CD4-positive, alpha-beta memory T cell (primary cell): ENCODE measurements around the gene AOPEP. TPM values are rescaled to one million over a fixed set of nuclear protein-coding genes. Genes with fewer than 3 reads are reported as not detected.

Experiments used
- CTCF ChIA-PET: fragments of 350-600 bp; sonication (Branson Sonifier 250); formaldehyde crosslinking; loops from one replicate; lab custom pipeline; 2021; ENCODE audit warnings: inconsistent platforms; ENCODE audit not compliant: partially characterized antibody; lab: Charles Lee
- POLR2A ChIA-PET: fragments of 350-600 bp; sonication (Branson Sonifier 250); formaldehyde crosslinking; loops from one replicate; lab custom pipeline; 2021; ENCODE audit not compliant: partially characterized antibody; lab: Charles Lee
- DNase-seq, 5 donors: peaks; one replicate each; pipeline versions ENCODE4 v3.0.0 to v3.0.0-alpha.2; 2020 to 2022; ENCODE audit warnings: mixed read lengths in 1 of 5
- H3K27ac ChIP-seq: one replicate; pipeline ENCODE4 v1.7.0; 2013; ENCODE audit warnings: low read depth, low read length
- H3K27me3 ChIP-seq: 2 replicates; pipeline ENCODE4 v1.7.0; 2013; ENCODE audit warnings: mild to moderate bottlenecking, low read length, moderate library complexity; ENCODE audit not compliant: insufficient read depth
- H3K36me3 ChIP-seq: 2 replicates; pipeline ENCODE4 v1.7.0; 2013; ENCODE audit warnings: mild to moderate bottlenecking, low read length, moderate library complexity; ENCODE audit not compliant: insufficient read depth
- H3K4me1 ChIP-seq: 2 replicates; pipeline ENCODE4 v1.7.0; 2013; ENCODE audit warnings: mild to moderate bottlenecking, low read length, moderate library complexity; ENCODE audit not compliant: insufficient read depth
- H3K4me3 ChIP-seq, 2 donors: one replicate each; pipeline ENCODE4 v1.7.0; 2013; ENCODE audit warnings: low read length in 2 of 2, mild to moderate bottlenecking in 1 of 2
- H3K9me3 ChIP-seq, 2 donors: one replicate each; pipeline ENCODE4 v1.7.0; 2013; ENCODE audit warnings: low read length in 2 of 2, control low read depth in 1 of 2; ENCODE audit not compliant: control insufficient read depth in 1 of 2
- H3K27ac Mint-ChIP-seq, 7 donors: one replicate each; pipeline ENCODE4 v1.8.0; 2020 to 2021; ENCODE audit warnings: mixed read lengths in 7 of 7, mild to moderate bottlenecking in 6 of 7, inconsistent platforms in 3 of 7, moderate library complexity in 3 of 7
- H3K27me3 Mint-ChIP-seq, 2 donors: one replicate each; pipeline ENCODE4 v1.8.0; 2020 to 2021; ENCODE audit warnings: mixed read lengths in 2 of 2
- H3K36me3 Mint-ChIP-seq, 2 donors: one replicate each; pipeline ENCODE4 v1.8.0; 2020 to 2021; ENCODE audit warnings: mixed read lengths in 2 of 2, inconsistent platforms in 1 of 2, mild to moderate bottlenecking in 1 of 2
- H3K4me1 Mint-ChIP-seq, 4 donors: one replicate each; pipeline ENCODE4 v1.8.0; 2020 to 2021; ENCODE audit warnings: mixed read lengths in 4 of 4, mild to moderate bottlenecking in 1 of 4
- H3K4me3 Mint-ChIP-seq, 8 donors: one replicate each; pipeline ENCODE4 v1.8.0; 2020 to 2021; ENCODE audit warnings: mixed read lengths in 8 of 8, mild to moderate bottlenecking in 7 of 8, moderate library complexity in 6 of 8, inconsistent platforms in 3 of 8
- H3K9me3 Mint-ChIP-seq, 8 donors: one replicate each; pipeline ENCODE4 v1.8.0; 2020 to 2021; ENCODE audit warnings: mixed read lengths in 8 of 8, mild to moderate bottlenecking in 5 of 8, inconsistent platforms in 3 of 8, moderate library complexity in 1 of 8
- intact Hi-C: fragments of 100-400 bp; cut with micrococcal nuclease; formaldehyde crosslinking; loops from one replicate; pipeline ENCODE4 v1.15.1; 2023
- polyA plus RNA-seq, 2 donors: library from polyadenylated mRNA; unstranded; fragments of 300-500 nt; fragmentation: Illumina TruSeq; gene quantifications; one replicate each; pipeline ENCODE4 v1.2.3, GENCODE V29; 2021
- total RNA-seq, 2 experiments: library from RNA; stranded (reverse); gene quantifications; one replicate each; pipeline ENCODE4 v1.2.3, GENCODE V29; 2021

Gene AOPEP
- total and polyA plus RNA-seq, 4 experiments from 2014 or later: 3.1 to 11.7 (median 7.6) TPM

- Mint-ChIP-seq H3K4me1 (peaks cover 0 to 3% (median under 1%) of the 10 kb centered on the region in 4 donors), H3K27me3 (no peaks in the 10 kb centered on the region), H3K27ac (no peak overlapping the region), H3K36me3 (peaks cover 0 to 1% of the 10 kb centered on the region in 2 donors), H3K9me3 (no peaks in the 10 kb centered on the region), H3K4me3 (no peak overlapping the region)
- CTCF ChIA-PET: interaction anchor here (1.6 kb wide), 1 partner anchor 126 kb away, joined by 3 read pairs; the partner anchor contains the start of gene AOPEP
- Histone ChIP-seq H3K9me3 (no peaks in the 10 kb centered on the region), H3K4me1 (no peaks in the 10 kb centered on the region), H3K27me3 (no peaks in the 10 kb centered on the region), H3K36me3 (no peaks in the 10 kb centered on the region), H3K4me3 (no peak overlapping the region), H3K27ac (no peak overlapping the region)
- POLR2A ChIA-PET: no interaction called here
- intact Hi-C loops: no loop called here
- DNase-seq: no peak
These were observed 125.9 kb downstream of the AOPEP start for GRCh38 chr9:94852373-94852772.

- Mint-ChIP-seq H3K36me3 (peaks cover 0 to 5% of the 10 kb centered on the region in 2 donors), H3K27me3 (no peaks in the 10 kb centered on the region), H3K4me3 (no peak overlapping the region), H3K4me1 (peaks cover 0 to 5% (median 2%) of the 10 kb centered on the region in 4 donors), H3K9me3 (peaks cover 0 to 4% (median 0%) of the 10 kb centered on the region in 8 donors), H3K27ac (no peak overlapping the region)
- ChIA-PET CTCF (interaction anchor here (1.6 kb wide), 1 partner anchor 128 kb away, joined by 3 read pairs; the partner anchor contains the start of gene AOPEP), POLR2A (interaction anchor here (0.6 kb wide), 1 partner anchor 154 kb away, joined by 4 read pairs; no protein-coding TSS in a partner anchor)
- Histone ChIP-seq H3K27me3 (no peaks in the 10 kb centered on the region), H3K27ac (no peak overlapping the region), H3K36me3 (no peaks in the 10 kb centered on the region), H3K9me3 (no peaks in the 10 kb centered on the region), H3K4me3 (no peak overlapping the region), H3K4me1 (peaks cover under 1% of the 10 kb centered on the region)
- DNase-seq: no peak
- intact Hi-C loops: no loop called here
These were observed 127.4 kb downstream of the AOPEP start for GRCh38 chr9:94853887-94854286.

GRCh38 chr9:94855903-94856302, 129.4 kb downstream of the AOPEP start:
- Mint-ChIP-seq H3K27ac (peak overlapping the region in 1 of 7 donors; percentile 23), H3K9me3 (peaks cover 0 to 4% (median 0%) of the 10 kb centered on the region in 8 donors), H3K36me3 (peaks cover 0 to 5% of the 10 kb centered on the region in 2 donors), H3K27me3 (no peaks in the 10 kb centered on the region), H3K4me1 (peaks cover 14 to 23% (median 18%) of the 10 kb centered on the region in 4 donors), H3K4me3 (no peak overlapping the region)
- Histone ChIP-seq H3K9me3 (no peaks in the 10 kb centered on the region), H3K27me3 (no peaks in the 10 kb centered on the region), H3K27ac (no peak overlapping the region), H3K4me1 (peaks cover 17% of the 10 kb centered on the region), H3K36me3 (no peaks in the 10 kb centered on the region), H3K4me3 (no peak overlapping the region)
- CTCF ChIA-PET: interaction anchor here (0.9 kb wide), 1 partner anchor 9 kb away, joined by 3 read pairs; no protein-coding TSS in a partner anchor
- POLR2A ChIA-PET: no interaction called here
- no peak for DNase-seq
- intact Hi-C loops: no loop called here

GRCh38 chr9:94857791-94858190, 131.3 kb downstream of the AOPEP start:
- CTCF ChIA-PET: no interaction called here
- no peak overlapping the region for H3K27ac ChIP-seq
- H3K27ac Mint-ChIP-seq: peak overlapping the region in 4 of 7 donors; percentile 0 to 48 (median 15)
- H3K36me3 Mint-ChIP-seq: peaks cover 0 to 5% of the 10 kb centered on the region in 2 donors
- no peak for DNase-seq
- no peaks in the 10 kb centered on the region for H3K36me3 ChIP-seq
- no peak overlapping the region for H3K4me3 ChIP-seq
- H3K4me3 Mint-ChIP-seq: no peak overlapping the region
- POLR2A ChIA-PET: interaction anchor here (1.7 kb wide), 1 partner anchor 14 kb away, joined by 5 read pairs; no protein-coding TSS in a partner anchor
- intact Hi-C loops: no loop called here
- H3K4me1 Mint-ChIP-seq: peaks cover 31 to 42% (median 36%) of the 10 kb centered on the region in 4 donors
- H3K9me3 Mint-ChIP-seq: peaks cover 0 to 4% (median 0%) of the 10 kb centered on the region in 8 donors
- H3K4me1 ChIP-seq: peaks cover 35% of the 10 kb centered on the region
- H3K27me3 Mint-ChIP-seq: no peaks in the 10 kb centered on the region
- H3K27me3 ChIP-seq: no peaks in the 10 kb centered on the region
- no peaks in the 10 kb centered on the region for H3K9me3 ChIP-seq

GRCh38 chr9:94859226-94859625, 132.7 kb downstream of the AOPEP start:
- ChIA-PET POLR2A (interaction anchor here (3.4 kb wide), 1 partner anchor 12 kb away, joined by 46 read pairs; no protein-coding TSS in a partner anchor), CTCF (no interaction called here)
- no peak for DNase-seq
- H3K9me3 ChIP-seq: no peaks in the 10 kb centered on the region
- H3K4me1 ChIP-seq: peaks cover 35% of the 10 kb centered on the region
- no peak overlapping the region for H3K4me3 ChIP-seq
- Mint-ChIP-seq H3K4me1 (peaks cover 34 to 52% (median 42%) of the 10 kb centered on the region in 4 donors), H3K9me3 (peaks cover 0 to 4% (median 0%) of the 10 kb centered on the region in 8 donors), H3K27ac (peak overlapping the region in 3 of 7 donors; percentile 94 to 98 (median 96)), H3K27me3 (no peaks in the 10 kb centered on the region), H3K36me3 (peaks cover 0 to 5% of the 10 kb centered on the region in 2 donors), H3K4me3 (no peak overlapping the region)
- H3K36me3 ChIP-seq: no peaks in the 10 kb centered on the region
- H3K27ac ChIP-seq: no peak overlapping the region
- intact Hi-C loops: no loop called here
- H3K27me3 ChIP-seq: no peaks in the 10 kb centered on the region

GRCh38 chr9:94859891-94860290, 133.4 kb downstream of the AOPEP start:
- peaks cover 0 to 4% (median 0%) of the 10 kb centered on the region in 8 donors for H3K9me3 Mint-ChIP-seq
- ChIA-PET POLR2A (interaction anchor here (1.5 to 3.4 kb wide), 2 partner anchors 11 to 19 kb away, joined by 3 to 46 read pairs; no protein-coding TSS in a partner anchor), CTCF (interaction anchor here (1.9 kb wide), 1 partner anchor 12 kb away, joined by 6 read pairs; no protein-coding TSS in a partner anchor)
- peaks cover 35% of the 10 kb centered on the region for H3K4me1 ChIP-seq
- H3K27me3 Mint-ChIP-seq: no peaks in the 10 kb centered on the region
- H3K4me3 Mint-ChIP-seq: peak overlapping the region in 7 of 8 donors; percentile 1 to 81 (median 35)
- DNase-seq: no peak
- peaks cover 0 to 5% of the 10 kb centered on the region in 2 donors for H3K36me3 Mint-ChIP-seq
- H3K4me1 Mint-ChIP-seq: peaks cover 34 to 53% (median 43%) of the 10 kb centered on the region in 4 donors
- no peaks in the 10 kb centered on the region for H3K36me3 ChIP-seq
- no peaks in the 10 kb centered on the region for H3K9me3 ChIP-seq
- H3K27ac Mint-ChIP-seq: peak overlapping the region; percentile 27 to 98 (median 94)
- H3K4me3 ChIP-seq: no peak overlapping the region
- no peaks in the 10 kb centered on the region for H3K27me3 ChIP-seq
- intact Hi-C loops: loop anchor here (2.0 kb wide), 1 partner anchor 133 kb away; the partner anchor contains the start of gene AOPEP
- H3K27ac ChIP-seq: no peak overlapping the region
